SU-DHL-6 (cell line): ENCODE measurements around the gene SLX4.

Experiments used
- H2AFZ ChIP-seq: fragments of 200-600 bp; sonication (generic); 2 replicates; pipeline ENCODE4 v1.6.1; 2014; ENCODE audit warnings: low read depth, mild to moderate bottlenecking, moderate library complexity, mixed read lengths, antibody characterized with exemption, low read length; ENCODE audit not compliant: severe bottlenecking
- H3F3A ChIP-seq: fragments of 200-600 bp; shearing (Covaris generic); 2 replicates; pipeline ENCODE4 v1.6.0; 2016; ENCODE audit warnings: antibody characterized with exemption, mild to moderate bottlenecking; ENCODE audit not compliant: insufficient read depth
- H3K27ac ChIP-seq: fragments of 200-600 bp; sonication (generic); 2 replicates; pipeline ENCODE4 v1.5.1; 2016; ENCODE audit warnings: low read depth, mild to moderate bottlenecking, low read length, moderate library complexity, mixed read lengths
- H3K27me3 ChIP-seq: fragments of 200-600 bp; sonication (generic), shearing (Covaris generic); 2 replicates; pipeline ENCODE4 v1.6.0; 2014; ENCODE audit warnings: mild to moderate bottlenecking, low read length
- H3K36me3 ChIP-seq: fragments of 200-600 bp; sonication (generic); 2 replicates; pipeline ENCODE4 v1.6.1; 2014; ENCODE audit warnings: mild to moderate bottlenecking, low read length, mixed read lengths
- H3K4me2 ChIP-seq: fragments of 300-600, 200-600 bp; shearing (Covaris generic), sonication (generic); 2 replicates; pipeline ENCODE4 v1.6.0; 2014; ENCODE audit warnings: low read length, low read depth, mild to moderate bottlenecking; ENCODE audit not compliant: poor library complexity, severe bottlenecking
- H3K4me3 ChIP-seq: fragments of 200-600 bp; sonication (generic); 2 replicates; pipeline ENCODE4 v1.5.1; 2014; ENCODE audit warnings: antibody characterized with exemption, low read length, mild to moderate bottlenecking, mixed read lengths; ENCODE audit not compliant: insufficient read depth, poor library complexity, severe bottlenecking
- H3K79me2 ChIP-seq: fragments of 200-600 bp; sonication (generic); 2 replicates; pipeline ENCODE4 v1.6.1; 2014; ENCODE audit warnings: mild to moderate bottlenecking, low read length, moderate library complexity; ENCODE audit not compliant: insufficient read depth
- H3K9ac ChIP-seq: fragments of 200-600 bp; sonication (generic); 2 replicates; pipeline ENCODE4 v1.7.0; 2014; ENCODE audit warnings: mild to moderate bottlenecking, low read length
- H3K9me2 ChIP-seq: fragments of 200-600 bp; sonication (generic); replicated peaks from 2 replicates; pipeline ENCODE4 v1.6.1; 2014; ENCODE audit warnings: low read length; ENCODE audit not compliant: insufficient read depth
- H3K9me3 ChIP-seq: fragments of 200-600 bp; sonication (generic); 2 replicates; pipeline ENCODE4 v1.6.1; 2014; ENCODE audit warnings: low read length, mixed read lengths; ENCODE audit not compliant: insufficient read depth
- H4K20me1 ChIP-seq: fragments of 200-600 bp; sonication (generic); 2 replicates; pipeline ENCODE4 v1.6.1; 2014; ENCODE audit warnings: low read depth, mild to moderate bottlenecking, antibody characterized with exemption, low read length, moderate library complexity, mixed read lengths
- CTCF ChIP-seq: fragments of 200-600 bp; sonication (generic); IDR thresholded peaks from one replicate; pipeline ENCODE4 v1.5.1; 2017; ENCODE audit warnings: antibody characterized with exemption, mild to moderate bottlenecking, low read length, moderate library complexity; ENCODE audit not compliant: insufficient read depth, poor library complexity, severe bottlenecking
- EZH2phosphoT487 ChIP-seq: fragments of 200-600 bp; sonication (generic), shearing (Covaris generic); conservative IDR thresholded peaks from 2 replicates; pipeline ENCODE4 v1.6.1; 2018; ENCODE audit warnings: mild to moderate bottlenecking, antibody characterized with exemption, low read length, moderate library complexity, mixed read lengths

SLX4 gene

GRCh38 chr16:3589001-3589400 is 22.4 kb downstream of the SLX4 start:
- H3K4me2 ChIP-seq = no peak overlapping the region
- TF ChIP-seq EZH2phosphoT487 (no peak), CTCF (no peak)
- H2AFZ ChIP-seq = no peak overlapping the region
- no peaks in the 10 kb centered on the region for H3K27me3 ChIP-seq
- H3K9ac ChIP-seq = no peak overlapping the region
- no peaks in the 10 kb centered on the region for H4K20me1 ChIP-seq
- H3K4me3 ChIP-seq = no peak overlapping the region
- peak overlapping the region; percentile 89; the same call in 1 of the 2 replicates for H3K27ac ChIP-seq
- 0 out of 2 replicates have a peak, but pooled peaks cover 10% of the 10 kb centered on the region for H3K79me2 ChIP-seq
- H3F3A ChIP-seq = peaks cover 22% of the 10 kb centered on the region
- no peaks in the 10 kb centered on the region for H3K9me3 ChIP-seq
- no peaks in the 10 kb centered on the region for H3K9me2 ChIP-seq
- H3K36me3 ChIP-seq = no peaks in the 10 kb centered on the region

- Histone ChIP-seq H3K27ac (peak overlapping the region; percentile 89), H3K27me3 (no peaks in the 10 kb centered on the region), H3K36me3 (no peaks in the 10 kb centered on the region), H3K9me3 (no peaks in the 10 kb centered on the region), H3F3A (peaks cover 22% of the 10 kb centered on the region), H3K79me2 (0 out of 2 replicates have a peak, but pooled peaks cover 10% of the 10 kb centered on the region), H3K9ac (peak overlapping the region; percentile 39), H3K9me2 (no peaks in the 10 kb centered on the region), H4K20me1 (no peaks in the 10 kb centered on the region), H2AFZ (no peak overlapping the region), H3K4me3 (no peak overlapping the region), H3K4me2 (peak overlapping the region; percentile 48)
- TF ChIP-seq CTCF = no peak
- no peak for TF ChIP-seq EZH2phosphoT487
Observed at GRCh38 chr16:3587547-3588110, 23.8 kb downstream of the SLX4 start.

DNA sequence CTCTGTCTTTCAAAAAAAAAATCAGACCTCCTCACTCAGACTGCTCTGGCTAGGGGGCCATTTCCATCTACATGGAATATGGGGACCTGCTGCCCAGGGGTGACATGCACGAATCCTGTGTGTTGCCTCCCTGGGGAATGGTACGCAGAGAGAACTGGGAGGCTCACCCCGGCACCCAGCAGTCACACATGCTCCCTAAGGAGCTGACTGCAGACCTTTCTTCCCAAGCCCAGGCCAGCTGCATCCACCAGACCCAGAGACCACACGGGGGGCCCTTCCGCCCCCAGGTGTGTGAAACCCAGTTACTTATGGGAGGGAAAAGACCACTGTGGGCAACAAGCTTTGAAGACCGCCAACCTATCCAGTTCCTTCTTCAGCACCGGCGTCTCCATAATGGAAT is 27.0 kb downstream of the SLX4 start:
- Histone ChIP-seq H3K27ac (no peak overlapping the region), H3K9ac (no peak overlapping the region), H3K4me2 (no peak overlapping the region), H3K27me3 (no peaks in the 10 kb centered on the region), H4K20me1 (no peaks in the 10 kb centered on the region), H3K4me3 (no peak overlapping the region), H3K9me3 (no peaks in the 10 kb centered on the region), H3K36me3 (no peaks in the 10 kb centered on the region), H3F3A (peaks cover 39% of the 10 kb centered on the region), H3K9me2 (no peaks in the 10 kb centered on the region), H3K79me2 (0 out of 2 replicates have a peak, but pooled peaks cover 10% of the 10 kb centered on the region), H2AFZ (no peak overlapping the region)
- TF ChIP-seq CTCF = no peak
- no peak for TF ChIP-seq EZH2phosphoT487
